Right ventricle myocardium superior (tissue), 1 donor: ENCODE results near the gene PTPRK. TPM values are rescaled to one million over a fixed set of nuclear protein-coding genes. Genes with fewer than 3 reads are reported as not detected.
"Not testable (repeated sequence)": the region's sequence is repeated elsewhere in the genome, so short reads cannot be mapped to it uniquely, and the experiment has no call there.

Source experiments
- ATAC-seq: fragments of 200-7000 bp; cut with Tn5 transposase; one replicate; pipeline ENCODE4 v1.9.1; 2020; ENCODE audit warnings: mild to moderate bottlenecking; ENCODE audit not compliant: poor library complexity
- DNase-seq: peaks from one replicate; pipeline ENCODE4 v3.0.0-alpha.2; 2020
- intact Hi-C: fragments of 100-400 bp; cut with DNase I; formaldehyde crosslinking; loops from one replicate; pipeline ENCODE4 v1.11.2; 2022
- total RNA-seq: library from RNA; stranded (reverse); fragmentation: NEBNext Ultra II Directional; extraction: Animal tissue kit (Norgen Biotek cat#: 25700); gene quantifications from one replicate; pipeline ENCODE4 v1.2.1, GENCODE V29; 2021
- donor health status: DM: no; HTN: yes; CAD: no; lungs with severe emphysema.

PTPRK gene
- total RNA-seq, 1 donor from 2014 or later, result 27.9 TPM

GRCh38 chr6:128498234-128498633 lies 22.2 kb downstream of the PTPRK start:
- DNase-seq (no peak), ATAC-seq (no peak)
- intact Hi-C loops, result no loop called here

GRCh38 chr6:128495536-128496333 lies 24.7 kb downstream of the PTPRK start:
- intact Hi-C loops, result no loop called here
- ATAC-seq (no peak), DNase-seq (no peak)

GRCh38 chr6:128494440-128494839 lies 26.0 kb downstream of the PTPRK start:
- no peak for DNase-seq
- intact Hi-C loops, result no loop called here
- ATAC-seq, result peak; percentile 40

- intact Hi-C loops, result no loop called here
- DNase-seq (no peak), ATAC-seq (no peak)
Measured at GRCh38 chr6:128493877-128494276, 26.5 kb downstream of the PTPRK start.

- intact Hi-C loops, result no loop called here
- ATAC-seq, result no peak
- no peak for DNase-seq
Measured at GRCh38 chr6:128492386-128492785, 28.0 kb downstream of the PTPRK start.

- intact Hi-C loops, result no loop called here
- no peak for DNase-seq
- ATAC-seq, result peak; percentile 75
Measured at GRCh38 chr6:128491610-128492206, 28.7 kb downstream of the PTPRK start.

GRCh38 chr6:128491100-128491581 lies 29.3 kb downstream of the PTPRK start:
- intact Hi-C loops, result no loop called here
- no peak for DNase-seq
- peak; percentile 24 for ATAC-seq

- DNase-seq, result no peak
- intact Hi-C loops, result no loop called here
- ATAC-seq, result no peak
Measured at GRCh38 chr6:128487746-128488145, 32.7 kb downstream of the PTPRK start.

- DNase-seq (no peak), ATAC-seq (no peak)
- intact Hi-C loops, result no loop called here
Measured at GRCh38 chr6:128487055-128487454, 33.3 kb downstream of the PTPRK start.

- DNase-seq, intact Hi-C loops, ATAC-seq: not testable (repeated sequence)
Measured at GRCh38 chr6:128486580-128486979, 33.8 kb downstream of the PTPRK start.

GRCh38 chr6:128483472-128484135 lies 36.8 kb downstream of the PTPRK start:
- ATAC-seq, result no peak
- DNase-seq, result no peak
- intact Hi-C loops, result no loop called here

- DNase-seq (no peak), ATAC-seq (no peak)
- intact Hi-C loops, result no loop called here
Measured at GRCh38 chr6:128482642-128483041, 37.8 kb downstream of the PTPRK start.

- intact Hi-C loops, result no loop called here
- ATAC-seq (peak; percentile 48), DNase-seq (no peak)
Measured at GRCh38 chr6:128479991-128480390, 40.4 kb downstream of the PTPRK start.

GRCh38 chr6:128479048-128479666 lies 41.2 kb downstream of the PTPRK start:
- ATAC-seq, result no peak
- intact Hi-C loops, result no loop called here

GRCh38 chr6:128478230-128479047 lies 42.0 kb downstream of the PTPRK start:
- no peak for ATAC-seq
- DNase-seq, result no peak
- intact Hi-C loops, result no loop called here

More at GRCh38 chr6:128479048-128479666, 41.2 kb downstream of the PTPRK start:
- DNase-seq, result no peak

GRCh38 chr6:128474933-128475332 lies 45.5 kb downstream of the PTPRK start:
- ATAC-seq (no peak), DNase-seq (no peak)
- intact Hi-C loops, result no loop called here

- intact Hi-C loops, result no loop called here
- no peak for DNase-seq
- no peak for ATAC-seq
Measured at GRCh38 chr6:128474481-128474880, 45.9 kb downstream of the PTPRK start.

- intact Hi-C loops, result no loop called here
- no peak for DNase-seq
- no peak for ATAC-seq
Measured at GRCh38 chr6:128471907-128472306, 48.5 kb downstream of the PTPRK start.
